HepG2 (cell line): ENCODE measurements around the gene DGKB. TPM values are rescaled to one million over a fixed set of nuclear protein-coding genes. Genes with fewer than 3 reads are reported as not detected.

Experiments used
- ATAC-seq: fragments of 200-7000 bp; cut with Tn5 transposase; 3 replicates; pipeline ENCODE4 v1.9.1; 2020; ENCODE audit warnings: mild to moderate bottlenecking, moderate library complexity
- BruUV-seq: library from RNA; stranded (reverse); fragments of 400-500 nt; replicated peaks from 2 replicates; lab custom pipeline; 2021; lab: Mats Ljungman, UMichigan
- CTCF ChIA-PET: fragments of 300-600 bp; formaldehyde crosslinking; extraction: SDS; loops from one replicate; lab custom pipeline; 2021; ENCODE audit warnings: low total read pairs, inconsistent platforms, low intra/inter-chr PET ratio; lab: Yijun Ruan, JAX
- POLR2A ChIA-PET: fragments of 350-600 bp; sonication (Branson Sonifier 250); formaldehyde crosslinking; loops from one replicate; lab custom pipeline; 2020; ENCODE audit warnings: antibody characterized with exemption, inconsistent platforms; lab: Yijun Ruan, JAX
- DNase-seq: peaks from one replicate; pipeline ENCODE4 v3.0.0-alpha.2; 2015; ENCODE audit warnings: low spot score
- FAIRE-seq: peaks from 3 replicates; lab custom pipeline; 2011; peaks lifted over from hg19 to GRCh38; lab: Jason Lieb, UNC
- H2AFZ ChIP-seq: one replicate; pipeline ENCODE4 v1.6.1; 2011; ENCODE audit warnings: low read length, inconsistent platforms
- H3K27ac ChIP-seq: fragments of 300-600 bp; 3 replicates; pipeline ENCODE4 v1.8.0; 2011; ENCODE audit warnings: mixed run types, mild to moderate bottlenecking, mixed read lengths, low read length, inconsistent platforms; ENCODE audit not compliant: insufficient read depth; ENCODE audit errors: extremely low read length
- H3K27me3 ChIP-seq, 2 experiments: fragments of 200-600 bp in 1 of 2; 2 replicates in 1 of 2; 3 replicates in 1 of 2; pipeline versions ENCODE4 v1.6.0 to v1.8.0; 2011; ENCODE audit warnings: low read length in 2 of 2, mild to moderate bottlenecking in 2 of 2, moderate library complexity in 2 of 2, inconsistent platforms in 1 of 2; ENCODE audit not compliant: insufficient read depth in 2 of 2, control insufficient read depth in 1 of 2
- H3K36me3 ChIP-seq, 2 experiments: fragments of 200-600 bp in 1 of 2; replicated peaks in 1 of 2; 2 replicates in 1 of 2; 3 replicates in 1 of 2; pipeline versions ENCODE4 v1.5.1 to v1.8.0; 2011; ENCODE audit warnings: low read length in 2 of 2, inconsistent platforms in 1 of 2; ENCODE audit not compliant: insufficient read depth in 2 of 2, control insufficient read depth in 1 of 2
- H3K4me1 ChIP-seq: 2 replicates; pipeline ENCODE4 v1.5.1; 2012; ENCODE audit warnings: low read length, inconsistent platforms; ENCODE audit not compliant: insufficient read depth
- H3K4me2 ChIP-seq: 2 replicates; pipeline ENCODE4 v1.6.0; 2011; ENCODE audit warnings: low read depth, low read length, inconsistent platforms
- H3K4me3 ChIP-seq, 3 experiments: fragments of 200-600 bp in 1 of 3; sonication (generic), shearing (Covaris generic) in 1 of 3; replicated peaks in 1 of 3; 2 replicates each; pipeline ENCODE4 v1.5.1; 2011 to 2016; ENCODE audit warnings: low read length in 3 of 3, inconsistent platforms in 2 of 3, low read depth in 2 of 3, mild to moderate bottlenecking in 2 of 3, control low read depth in 1 of 3, mixed read lengths in 1 of 3; ENCODE audit not compliant: insufficient read depth in 1 of 3
- H3K79me2 ChIP-seq: one replicate; pipeline ENCODE4 v1.6.1; 2011; ENCODE audit warnings: low read length, inconsistent platforms; ENCODE audit not compliant: insufficient read depth
- H3K9ac ChIP-seq: 2 replicates; pipeline ENCODE4 v1.6.0; 2011; ENCODE audit warnings: mild to moderate bottlenecking, low read depth, low read length, inconsistent platforms; ENCODE audit not compliant: insufficient read depth
- H3K9me3 ChIP-seq: 2 replicates; pipeline ENCODE4 v1.5.1; 2012; ENCODE audit warnings: mild to moderate bottlenecking, low read length
- H4K20me1 ChIP-seq: 2 replicates; pipeline ENCODE4 v1.6.0; 2011; ENCODE audit warnings: inconsistent platforms, mild to moderate bottlenecking, low read length, moderate library complexity; ENCODE audit not compliant: insufficient read depth
- MAFF ChIP-seq: IDR thresholded peaks from 2 replicates; pipeline ENCODE4 v1.6.1; 2011; ENCODE audit warnings: low read depth, low read length, improper control_type of control experiment
- MAFK ChIP-seq, 2 experiments: IDR thresholded peaks in 1 of 2; conservative IDR thresholded peaks in 1 of 2; 2 replicates each; pipeline ENCODE4 v1.6.1; 2011; ENCODE audit warnings: improper control_type of control experiment in 2 of 2, low read length in 2 of 2
- MIER2 ChIP-seq: IDR thresholded peaks from 2 replicates; pipeline ENCODE4 v1.6.1; 2016; ENCODE audit warnings: missing biosample characterization, missing genetic modification reagents
- WGBS: methylation state at CpG from one replicate; pipeline ENCODE4 v1.1.6; 2017; ENCODE audit warnings: low lambda C conversion rate; 5-methylcytosine and 5-hydroxymethylcytosine counted together
- in situ Hi-C: cut with HindIII; loops from 2 replicates; pipeline ENCODE4 v1.10.0; 2017; ENCODE audit warnings: low pct_unique_long_range_greater_than_20kb; ENCODE audit not compliant: extremely low pct_ligation_motif_present
- intact Hi-C: fragments of 100-400 bp; cut with micrococcal nuclease; formaldehyde crosslinking; loops from one replicate; pipeline ENCODE4 v1.10.0; 2022; ENCODE audit not compliant: unreplicated experiment
- polyA plus RNA-seq, 8 experiments: library from polyadenylated mRNA; depleted of rRNA in 3 of 8; stranded (reverse) in 7 of 8; unstranded in 1 of 8; fragments of >200 nt; fragmentation: Illumina TruSeq in 4 of 8; extraction: Trizol in 4 of 8; gene quantifications; 2 replicates each; pipeline versions ENCODE4 v1.2.1 to v1.2.3, GENCODE V29; 2011 to 2016; ENCODE audit warnings: low read depth in 4 of 8, missing spikeins in 1 of 8, mixed read lengths in 1 of 8; ENCODE audit not compliant: insufficient read depth in 1 of 8
- total RNA-seq, 5 experiments: library from RNA; depleted of rRNA; stranded (reverse); fragments of >200 nt; fragmentation: Illumina TruSeq; extraction: Trizol; gene quantifications; 2 replicates each; pipeline ENCODE4 v1.2.3, GENCODE V29; 2016; ENCODE audit warnings: low read depth in 1 of 5
- TF ChIP-seq, protein P1 (sequence below): sonication (generic); formaldehyde crosslinking; IDR thresholded peaks from 2 replicates; pipeline ENCODE4 v1.4.0; 2020; ENCODE audit warnings: missing genetic modification reagents, borderline replicate concordance
- TF ChIP-seq, protein P2 (sequence below): sonication (generic); formaldehyde crosslinking; IDR thresholded peaks from 2 replicates; pipeline ENCODE4 v1.4.0; 2020; ENCODE audit warnings: missing genetic modification reagents

DGKB gene
- total and polyA plus RNA-seq, 2 of the 13 experiments (the other 11 are each of a cell fraction or from before 2014, with no cell fraction given) = not detected

DNA sequence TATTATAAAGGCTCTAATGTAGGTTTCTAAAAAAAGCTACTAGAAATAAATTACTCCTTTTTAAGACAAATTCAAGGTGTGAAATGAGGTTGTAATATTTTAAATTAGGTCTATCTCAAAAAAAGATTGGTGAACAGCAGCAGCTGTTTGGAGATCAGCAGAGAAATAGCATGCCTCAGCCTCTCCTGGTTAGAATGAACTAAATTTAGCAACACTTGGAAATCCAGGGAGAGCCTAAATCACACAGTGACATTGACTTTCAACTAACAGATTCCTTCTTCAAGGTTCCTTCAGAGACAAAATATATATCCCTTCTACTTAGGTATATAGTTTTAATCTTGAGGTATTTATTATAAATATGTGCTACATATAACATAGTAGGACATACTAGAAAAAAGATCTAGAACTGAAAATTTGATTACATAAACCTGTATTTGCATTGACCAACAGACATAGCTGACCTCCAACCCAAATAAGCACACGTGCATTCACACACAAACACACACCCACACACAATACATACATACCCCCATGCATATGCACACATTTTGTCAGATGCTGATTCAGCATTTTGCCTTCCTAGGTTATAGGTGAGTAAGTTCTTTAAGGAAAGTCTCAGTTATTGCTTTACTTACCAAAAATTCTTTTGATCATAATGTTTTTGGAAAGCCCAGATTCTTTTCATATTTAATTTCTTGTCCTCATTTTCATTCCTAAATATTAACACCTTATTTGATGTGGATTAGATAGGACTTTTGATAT is 47.3 kb downstream of the DGKB start:
- in situ Hi-C loops = no loop called here

DNA sequence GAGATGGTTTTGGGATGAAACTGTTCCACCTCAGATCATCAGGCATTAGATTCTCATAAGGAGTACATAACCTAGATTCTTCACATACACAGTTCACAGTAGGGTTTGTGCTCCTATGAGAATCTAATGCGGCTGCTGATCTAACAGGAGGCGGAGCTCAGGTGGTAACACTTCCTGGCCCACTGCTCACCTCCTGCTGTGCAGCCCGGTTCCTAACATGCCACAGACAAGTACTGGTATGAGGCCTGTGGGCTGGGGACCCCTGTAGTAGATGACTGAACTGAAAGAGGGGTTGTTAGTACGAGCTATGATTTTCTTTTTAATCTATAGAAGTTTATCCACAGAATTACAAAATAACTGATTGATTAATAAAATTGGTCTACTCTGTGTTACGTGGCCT is 48.1 kb downstream of the DGKB start:
- no peak overlapping the region for H2AFZ ChIP-seq
- FAIRE-seq = no peak
- H3K36me3 ChIP-seq = no peaks in the 10 kb centered on the region
- ATAC-seq = no peak
- BruUV-seq = no TSS peak
- intact Hi-C loops = no loop called here
- in situ Hi-C loops = no loop called here
- no peak overlapping the region for H3K4me2 ChIP-seq
- TF ChIP-seq, protein P1, sequence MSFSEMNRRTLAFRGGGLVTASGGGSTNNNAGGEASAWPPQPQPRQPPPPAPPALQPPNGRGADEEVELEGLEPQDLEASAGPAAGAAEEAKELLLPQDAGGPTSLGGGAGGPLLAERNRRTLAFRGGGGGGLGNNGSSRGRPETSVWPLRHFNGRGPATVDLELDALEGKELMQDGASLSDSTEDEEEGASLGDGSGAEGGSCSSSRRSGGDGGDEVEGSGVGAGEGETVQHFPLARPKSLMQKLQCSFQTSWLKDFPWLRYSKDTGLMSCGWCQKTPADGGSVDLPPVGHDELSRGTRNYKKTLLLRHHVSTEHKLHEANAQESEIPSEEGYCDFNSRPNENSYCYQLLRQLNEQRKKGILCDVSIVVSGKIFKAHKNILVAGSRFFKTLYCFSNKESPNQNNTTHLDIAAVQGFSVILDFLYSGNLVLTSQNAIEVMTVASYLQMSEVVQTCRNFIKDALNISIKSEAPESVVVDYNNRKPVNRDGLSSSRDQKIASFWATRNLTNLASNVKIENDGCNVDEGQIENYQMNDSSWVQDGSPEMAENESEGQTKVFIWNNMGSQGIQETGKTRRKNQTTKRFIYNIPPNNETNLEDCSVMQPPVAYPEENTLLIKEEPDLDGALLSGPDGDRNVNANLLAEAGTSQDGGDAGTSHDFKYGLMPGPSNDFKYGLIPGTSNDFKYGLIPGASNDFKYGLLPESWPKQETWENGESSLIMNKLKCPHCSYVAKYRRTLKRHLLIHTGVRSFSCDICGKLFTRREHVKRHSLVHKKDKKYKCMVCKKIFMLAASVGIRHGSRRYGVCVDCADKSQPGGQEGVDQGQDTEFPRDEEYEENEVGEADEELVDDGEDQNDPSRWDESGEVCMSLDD (CRISPR knock-in tag) = no peak
- no peak for TF ChIP-seq MIER2
- CTCF ChIA-PET = no interaction called here
- H3K27me3 ChIP-seq = no peaks in the 10 kb centered on the region
- no peak overlapping the region for H3K27ac ChIP-seq
- H3K4me3 ChIP-seq = no peak overlapping the region
- peaks cover 25% of the 10 kb centered on the region for H3K9me3 ChIP-seq
- 25% methylated on average over 5 of the region's 5 CpGs for WGBS
- no peaks in the 10 kb centered on the region for H3K79me2 ChIP-seq
- POLR2A ChIA-PET = no interaction called here
- no peak overlapping the region for H3K9ac ChIP-seq
- no peaks in the 10 kb centered on the region for H3K4me1 ChIP-seq
- DNase-seq = no peak
- H4K20me1 ChIP-seq = no peaks in the 10 kb centered on the region

More for the DNA sequence above, 47.3 kb downstream of the DGKB start:
- H3K4me1 ChIP-seq = no peaks in the 10 kb centered on the region
- H2AFZ ChIP-seq = no peak overlapping the region
- intact Hi-C loops = no loop called here
- H4K20me1 ChIP-seq = no peaks in the 10 kb centered on the region
- ATAC-seq = no peak
- no peaks in the 10 kb centered on the region for H3K79me2 ChIP-seq
- H3K36me3 ChIP-seq = no peaks in the 10 kb centered on the region
- no peak for FAIRE-seq
- POLR2A ChIA-PET = no interaction called here
- DNase-seq = no peak
- H3K4me3 ChIP-seq = no peak overlapping the region
- 0% methylated on average over 1 of the region's 1 CpG for WGBS
- TF ChIP-seq MAFK (conservative IDR thresholded peaks at IDR 0.05 in 1 of 2, IDR thresholded peaks at IDR 0.05 in 1 of 2; ENCODE audit: low read length in 2 of 2) (peak; percentile 98 to 99), MAFF (peak; percentile 98)
- TF ChIP-seq, protein P2, sequence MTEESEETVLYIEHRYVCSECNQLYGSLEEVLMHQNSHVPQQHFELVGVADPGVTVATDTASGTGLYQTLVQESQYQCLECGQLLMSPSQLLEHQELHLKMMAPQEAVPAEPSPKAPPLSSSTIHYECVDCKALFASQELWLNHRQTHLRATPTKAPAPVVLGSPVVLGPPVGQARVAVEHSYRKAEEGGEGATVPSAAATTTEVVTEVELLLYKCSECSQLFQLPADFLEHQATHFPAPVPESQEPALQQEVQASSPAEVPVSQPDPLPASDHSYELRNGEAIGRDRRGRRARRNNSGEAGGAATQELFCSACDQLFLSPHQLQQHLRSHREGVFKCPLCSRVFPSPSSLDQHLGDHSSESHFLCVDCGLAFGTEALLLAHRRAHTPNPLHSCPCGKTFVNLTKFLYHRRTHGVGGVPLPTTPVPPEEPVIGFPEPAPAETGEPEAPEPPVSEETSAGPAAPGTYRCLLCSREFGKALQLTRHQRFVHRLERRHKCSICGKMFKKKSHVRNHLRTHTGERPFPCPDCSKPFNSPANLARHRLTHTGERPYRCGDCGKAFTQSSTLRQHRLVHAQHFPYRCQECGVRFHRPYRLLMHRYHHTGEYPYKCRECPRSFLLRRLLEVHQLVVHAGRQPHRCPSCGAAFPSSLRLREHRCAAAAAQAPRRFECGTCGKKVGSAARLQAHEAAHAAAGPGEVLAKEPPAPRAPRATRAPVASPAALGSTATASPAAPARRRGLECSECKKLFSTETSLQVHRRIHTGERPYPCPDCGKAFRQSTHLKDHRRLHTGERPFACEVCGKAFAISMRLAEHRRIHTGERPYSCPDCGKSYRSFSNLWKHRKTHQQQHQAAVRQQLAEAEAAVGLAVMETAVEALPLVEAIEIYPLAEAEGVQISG (CRISPR knock-in tag) = no peak
- peaks cover 18% of the 10 kb centered on the region for H3K9me3 ChIP-seq
- BruUV-seq = no TSS peak
- CTCF ChIA-PET = no interaction called here
- no peak overlapping the region for H3K27ac ChIP-seq
- no peak overlapping the region for H3K4me2 ChIP-seq
- H3K9ac ChIP-seq = no peak overlapping the region
- no peaks in the 10 kb centered on the region for H3K27me3 ChIP-seq
